Measurements from ENCODE around the gene CDH1. TPM values are rescaled to one million over a fixed set of nuclear protein-coding genes. Genes with fewer than 3 reads are reported as not detected.
"Not testable (repeated sequence)": the region's sequence is repeated elsewhere in the genome, so short reads cannot be mapped to it uniquely, and the experiment has no call there.

CDH1 gene
- total RNA-seq, 4 donors from 2014 or later: 72.7 to 302 (median 160) TPM

GRCh38 chr16:68786685-68787418, 49.8 kb downstream of the CDH1 start:
- Histone ChIP-seq H3K36me3 (peaks cover 0 to 48% (median 0%) of the 10 kb centered on the region in 3 donors), H3K27ac (peak overlapping the region in 2 of 4 donors; percentile 11 to 52), H3K4me3 (no peak overlapping the region), H3K9me3 (no peaks in the 10 kb centered on the region), H3K4me1 (peaks cover 0 to 47% (median 14%) of the 10 kb centered on the region in 3 donors), H3K27me3 (no peaks in the 10 kb centered on the region)
- no peak for TF ChIP-seq POLR2A (IDR thresholded peaks at IDR 0.05)
- WGBS, 2 donors: 43 to 44% methylated on average over 7 of the region's 7 CpGs
- intact Hi-C loops (cut with DNase I): no loop called here
- DNase-seq: no peak

GRCh38 chr16:68787419-68787807, 50.3 kb downstream of the CDH1 start:
- H3K9me3 ChIP-seq; H3K27me3 ChIP-seq; intact Hi-C loops (cut with DNase I); DNase-seq; H3K4me3 ChIP-seq: not testable (repeated sequence)
- Histone ChIP-seq H3K27ac (peak overlapping the region in 1 of 4 donors; percentile 52), H3K4me1 (peaks cover 0 to 41% (median 14%) of the 10 kb centered on the region in 3 donors), H3K36me3 (peaks cover 0 to 46% (median 0%) of the 10 kb centered on the region in 3 donors)
- 80 to 85% methylated on average over 1 of the region's 1 CpG for WGBS, 2 donors

- TF ChIP-seq CTCF (IDR thresholded peaks at IDR 0.05) (no peak), POLR2A (IDR thresholded peaks at IDR 0.05) (no peak)
- no peak for DNase-seq
- no peaks in the 10 kb centered on the region for H3K9me3 ChIP-seq
- H3K4me1 ChIP-seq: peaks cover 0 to 39% (median 14%) of the 10 kb centered on the region in 3 donors
- H3K27ac ChIP-seq: peak overlapping the region; percentile 2 to 52 (median 42)
- intact Hi-C loops (cut with DNase I): no loop called here
- WGBS, 2 donors: 42 to 52% methylated on average over 9 of the region's 9 CpGs
- H3K4me3 ChIP-seq: no peak overlapping the region
- no peaks in the 10 kb centered on the region for H3K27me3 ChIP-seq
- peaks cover 0 to 59% (median 0%) of the 10 kb centered on the region in 3 donors for H3K36me3 ChIP-seq
These were observed 53.2 kb downstream of the CDH1 start for GRCh38 chr16:68790130-68790761.

GRCh38 chr16:68790944-68791343, 53.9 kb downstream of the CDH1 start:
- Histone ChIP-seq H3K4me3 (no peak overlapping the region), H3K27ac (peak overlapping the region in 2 of 4 donors; percentile 49 to 52), H3K4me1 (peaks cover 0 to 33% (median 14%) of the 10 kb centered on the region in 3 donors), H3K36me3 (peaks cover 0 to 54% (median 0%) of the 10 kb centered on the region in 3 donors), H3K9me3 (no peaks in the 10 kb centered on the region), H3K27me3 (no peaks in the 10 kb centered on the region)
- WGBS, 2 donors: 87 to 88% methylated on average over 4 of the region's 4 CpGs
- DNase-seq: no peak
- TF ChIP-seq POLR2A (IDR thresholded peaks at IDR 0.05): no peak
- no peak for TF ChIP-seq CTCF (IDR thresholded peaks at IDR 0.05)
- intact Hi-C loops (cut with DNase I): no loop called here

GRCh38 chr16:68792465-68793324, 55.6 kb downstream of the CDH1 start:
- Histone ChIP-seq H3K4me1 (peaks cover 0 to 30% (median 10%) of the 10 kb centered on the region in 3 donors), H3K27me3 (no peaks in the 10 kb centered on the region), H3K4me3 (no peak overlapping the region), H3K9me3 (no peaks in the 10 kb centered on the region), H3K27ac (no peak overlapping the region), H3K36me3 (peaks cover 0 to 52% (median 0%) of the 10 kb centered on the region in 3 donors)
- DNase-seq: no peak
- 70 to 78% methylated on average over 19 to 20 of the region's 20 CpGs for WGBS, 2 donors
- TF ChIP-seq CTCF (IDR thresholded peaks at IDR 0.05): no peak
- no peak for TF ChIP-seq POLR2A (IDR thresholded peaks at IDR 0.05)
- intact Hi-C loops (cut with DNase I): no loop called here
